Uterus (tissue), 2 donors: Measurements from ENCODE around the gene USP40.

ENCODE experiments used
- POLR2A ChIP-seq, 2 donors: fragments of 450-650 bp; IDR thresholded peaks; one replicate each; pipeline ENCODE4 v1.6.1; 2016; ENCODE audit warnings: antibody characterized with exemption in 2 of 2, mild to moderate bottlenecking in 1 of 2, moderate library complexity in 1 of 2
- TF ChIP-seq, protein P1 (sequence below), 4 experiments: fragments of 200-600 bp in 2 of 4; fragments of 450-650 bp in 2 of 4; sonication (generic) in 2 of 4; IDR thresholded peaks; one replicate each; pipeline ENCODE4 v1.5.1; 2016 to 2019; ENCODE audit warnings: antibody characterized with exemption in 4 of 4, mild to moderate bottlenecking in 2 of 4, moderate library complexity in 1 of 4

GRCh38 chr2:233429175-233429897 lies 137.2 kb downstream of the USP40 start:
- TF ChIP-seq, protein P1, sequence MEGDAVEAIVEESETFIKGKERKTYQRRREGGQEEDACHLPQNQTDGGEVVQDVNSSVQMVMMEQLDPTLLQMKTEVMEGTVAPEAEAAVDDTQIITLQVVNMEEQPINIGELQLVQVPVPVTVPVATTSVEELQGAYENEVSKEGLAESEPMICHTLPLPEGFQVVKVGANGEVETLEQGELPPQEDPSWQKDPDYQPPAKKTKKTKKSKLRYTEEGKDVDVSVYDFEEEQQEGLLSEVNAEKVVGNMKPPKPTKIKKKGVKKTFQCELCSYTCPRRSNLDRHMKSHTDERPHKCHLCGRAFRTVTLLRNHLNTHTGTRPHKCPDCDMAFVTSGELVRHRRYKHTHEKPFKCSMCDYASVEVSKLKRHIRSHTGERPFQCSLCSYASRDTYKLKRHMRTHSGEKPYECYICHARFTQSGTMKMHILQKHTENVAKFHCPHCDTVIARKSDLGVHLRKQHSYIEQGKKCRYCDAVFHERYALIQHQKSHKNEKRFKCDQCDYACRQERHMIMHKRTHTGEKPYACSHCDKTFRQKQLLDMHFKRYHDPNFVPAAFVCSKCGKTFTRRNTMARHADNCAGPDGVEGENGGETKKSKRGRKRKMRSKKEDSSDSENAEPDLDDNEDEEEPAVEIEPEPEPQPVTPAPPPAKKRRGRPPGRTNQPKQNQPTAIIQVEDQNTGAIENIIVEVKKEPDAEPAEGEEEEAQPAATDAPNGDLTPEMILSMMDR (IDR thresholded peaks at IDR 0.05), result no peak
- no peak for TF ChIP-seq POLR2A (IDR thresholded peaks at IDR 0.05)
